Upper lobe of right lung (tissue), 1 donor: Measurements from ENCODE around the gene NFAM1. TPM values are rescaled to one million over a fixed set of nuclear protein-coding genes. Genes with fewer than 3 reads are reported as not detected.

Source experiments
- ATAC-seq: fragments of 200-7000 bp; cut with Tn5 transposase; one replicate; pipeline ENCODE4 v1.9.1; 2020; ENCODE audit warnings: mild to moderate bottlenecking, moderate library complexity
- DNase-seq: peaks from one replicate; pipeline ENCODE4 v3.0.0-alpha.2; 2020
- H3K27ac ChIP-seq: fragments of 200-600 bp; one replicate; pipeline ENCODE4 v1.8.0; 2022
- H3K27me3 ChIP-seq: fragments of 200-600 bp; one replicate; pipeline ENCODE4 v1.8.0; 2022; ENCODE audit warnings: mild to moderate bottlenecking
- H3K36me3 ChIP-seq: fragments of 200-600 bp; one replicate; pipeline ENCODE4 v1.8.0; 2022
- H3K4me1 ChIP-seq: fragments of 200-600 bp; one replicate; pipeline ENCODE4 v1.8.0; 2022
- H3K4me3 ChIP-seq: fragments of 200-600 bp; one replicate; pipeline ENCODE4 v1.8.0; 2022; ENCODE audit warnings: mild to moderate bottlenecking
- H3K9me3 ChIP-seq: fragments of 200-600 bp; one replicate; pipeline ENCODE4 v1.8.0; 2022
- CTCF ChIP-seq: fragments of 200-600 bp; IDR thresholded peaks from one replicate; pipeline ENCODE4 v1.8.0; 2022; ENCODE audit warnings: antibody characterized with exemption
- intact Hi-C: fragments of 100-400 bp; cut with DNase I; formaldehyde crosslinking; loops from one replicate; pipeline ENCODE4 v1.11.0; 2022
- total RNA-seq: library from RNA; stranded (reverse); fragmentation: NEBNext Ultra II Directional; extraction: Animal tissue kit (Norgen Biotek cat#: 25700); gene quantifications from one replicate; pipeline ENCODE4 v1.2.1, GENCODE V29; 2021
- donor health status: DM: no; HTN: yes; CAD: no; lungs with severe emphysema.

NFAM1 gene
- total RNA-seq, 1 donor from 2014 or later = 12.6 TPM

GRCh38 chr22:42439021-42439567 is 6.9 kb upstream of the NFAM1 start:
- H3K4me1 ChIP-seq = peaks cover 32% of the 10 kb centered on the region
- H3K9me3 ChIP-seq = no peaks in the 10 kb centered on the region
- peak overlapping the region; percentile 51 for H3K27ac ChIP-seq
- H3K4me3 ChIP-seq = no peak overlapping the region
- intact Hi-C loops = loop anchor here (10.0 kb wide), 2 partner anchors 274 to 474 kb away; partner anchors contain the start of gene SEPTIN3
- DNase-seq = no peak
- H3K27me3 ChIP-seq = peaks cover 4% of the 10 kb centered on the region
- no peaks in the 10 kb centered on the region for H3K36me3 ChIP-seq
- no peak for TF ChIP-seq CTCF
- no peak for ATAC-seq

- Histone ChIP-seq H3K27me3 (peaks cover 4% of the 10 kb centered on the region), H3K4me3 (no peak overlapping the region), H3K9me3 (no peaks in the 10 kb centered on the region), H3K4me1 (peaks cover 25% of the 10 kb centered on the region), H3K36me3 (no peaks in the 10 kb centered on the region), H3K27ac (no peak overlapping the region)
- no peak for TF ChIP-seq CTCF
- DNase-seq (no peak), ATAC-seq (no peak)
- intact Hi-C loops = loop anchor here (10.0 kb wide), 2 partner anchors 273 to 473 kb away; partner anchors contain the start of gene SEPTIN3
Observed at GRCh38 chr22:42438293-42438650, 6.1 kb upstream of the NFAM1 start.

GRCh38 chr22:42437488-42438292 is 5.5 kb upstream of the NFAM1 start:
- peaks cover 4% of the 10 kb centered on the region for H3K27me3 ChIP-seq
- H3K27ac ChIP-seq = no peak overlapping the region
- no peaks in the 10 kb centered on the region for H3K9me3 ChIP-seq
- ATAC-seq (peak; percentile 90), DNase-seq (peak; percentile 87)
- peak; percentile 96 for TF ChIP-seq CTCF
- peaks cover 25% of the 10 kb centered on the region for H3K4me1 ChIP-seq
- intact Hi-C loops = loop anchor here (10.0 kb wide), 2 partner anchors 273 to 473 kb away; partner anchors contain the start of gene SEPTIN3
- no peaks in the 10 kb centered on the region for H3K36me3 ChIP-seq
- H3K4me3 ChIP-seq = peak overlapping the region; percentile 46

GRCh38 chr22:42436404-42436803 is 4.2 kb upstream of the NFAM1 start:
- TF ChIP-seq CTCF = no peak
- ATAC-seq = no peak

GRCh38 chr22:42434748-42435425 is 2.7 kb upstream of the NFAM1 start:
- intact Hi-C loops = loop anchor here (10.0 kb wide), 2 partner anchors 270 to 470 kb away; partner anchors contain the start of gene SEPTIN3
- H3K9me3 ChIP-seq = no peaks in the 10 kb centered on the region
- H3K27ac ChIP-seq = no peak overlapping the region

More at GRCh38 chr22:42436404-42436803, 4.2 kb upstream of the NFAM1 start:
- Histone ChIP-seq H3K27ac (no peak overlapping the region), H3K4me3 (no peak overlapping the region), H3K4me1 (peaks cover 25% of the 10 kb centered on the region), H3K27me3 (peaks cover 4% of the 10 kb centered on the region), H3K9me3 (no peaks in the 10 kb centered on the region), H3K36me3 (no peaks in the 10 kb centered on the region)
- intact Hi-C loops = loop anchor here (10.0 kb wide), 2 partner anchors 272 to 472 kb away; partner anchors contain the start of gene SEPTIN3
- DNase-seq = no peak

More at GRCh38 chr22:42434748-42435425, 2.7 kb upstream of the NFAM1 start:
- ATAC-seq = no peak
- no peak for TF ChIP-seq CTCF
- Histone ChIP-seq H3K36me3 (no peaks in the 10 kb centered on the region), H3K4me3 (no peak overlapping the region), H3K27me3 (peaks cover 4% of the 10 kb centered on the region), H3K4me1 (peaks cover 20% of the 10 kb centered on the region)
- no peak for DNase-seq
